Mesothelial cell of epicardium (in vitro differentiated cells): ENCODE measurements around the gene STARD3. TPM values are rescaled to one million over a fixed set of nuclear protein-coding genes. Genes with fewer than 3 reads are reported as not detected.

Experiments
- DNase-seq, 2 experiments: peaks; one replicate each; pipeline ENCODE4 v3.0.0; 2021; ENCODE audit warnings: low spot score in 2 of 2; ENCODE audit not compliant: unreplicated experiment in 2 of 2
- H3K27ac Mint-ChIP-seq: 2 replicates; pipeline ENCODE4 v1.8.0; 2021; ENCODE audit warnings: mixed read lengths
- H3K27me3 Mint-ChIP-seq: 2 replicates; pipeline ENCODE4 v1.8.0; 2021; ENCODE audit warnings: low read depth, mixed read lengths
- H3K36me3 Mint-ChIP-seq: 2 replicates; pipeline ENCODE4 v1.8.0; 2021; ENCODE audit warnings: mixed read lengths
- H3K4me1 Mint-ChIP-seq: 2 replicates; pipeline ENCODE4 v1.8.0; 2021; ENCODE audit warnings: mixed read lengths
- H3K4me3 Mint-ChIP-seq: 2 replicates; pipeline ENCODE4 v1.8.0; 2021; ENCODE audit warnings: mild to moderate bottlenecking, moderate library complexity, mixed read lengths
- H3K9me3 Mint-ChIP-seq: 2 replicates; pipeline ENCODE4 v1.8.0; 2021; ENCODE audit warnings: mixed read lengths
- CTCF ChIP-seq: fragments of 200-600 bp; sonication (generic); IDR thresholded peaks from one replicate; pipeline ENCODE4 v1.5.0; 2021; ENCODE audit warnings: antibody characterized with exemption; ENCODE audit not compliant: unreplicated experiment
- total RNA-seq: library from RNA; stranded (reverse); gene quantifications from 3 replicates; pipeline ENCODE4 v1.2.1, GENCODE V29; 2021

The STARD3 gene
- total RNA-seq, 1 donor from 2014 or later = 56.2 TPM

DNA sequence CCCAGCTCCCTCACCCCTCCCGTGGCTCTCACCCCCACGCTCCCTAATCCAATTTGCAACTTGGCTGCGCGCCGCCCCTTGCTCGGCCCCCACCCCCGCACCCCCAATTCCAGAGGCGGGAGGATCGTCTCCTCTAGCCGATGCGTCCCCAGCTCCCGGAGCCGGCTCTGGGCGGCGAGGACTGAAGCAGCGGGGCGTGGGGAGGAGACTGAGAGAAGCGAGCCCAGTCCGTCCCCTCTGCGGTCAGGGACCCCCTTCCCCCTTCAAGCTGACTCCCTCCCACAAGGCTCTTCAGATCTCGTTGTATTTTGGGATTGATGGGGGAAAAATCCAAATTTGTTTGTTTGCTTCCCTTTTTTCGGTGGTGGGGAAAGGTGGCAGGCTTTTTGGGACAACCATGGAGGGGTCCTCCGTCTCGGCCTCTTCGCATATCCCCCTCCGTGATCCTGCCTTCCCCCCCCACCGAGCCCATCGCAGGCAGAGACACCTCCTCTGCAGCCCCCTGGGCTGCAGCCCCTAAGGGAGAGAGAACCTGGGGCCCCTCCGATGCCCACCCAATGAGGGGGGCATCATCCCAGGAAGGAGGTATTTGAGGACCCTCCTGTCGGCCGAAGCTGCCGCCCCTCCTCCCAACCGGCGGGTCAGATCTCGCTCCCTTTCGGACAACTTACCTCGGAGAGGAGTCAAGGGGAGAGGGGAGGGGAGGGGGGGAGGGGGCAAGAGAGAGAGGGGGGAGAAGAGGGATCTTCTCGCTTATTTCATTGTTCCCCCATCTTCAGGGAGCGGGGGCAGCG, 29.7 kb upstream of the STARD3 start:
- Mint-ChIP-seq H3K9me3 (no peaks in the 10 kb centered on the region), H3K36me3 (no peaks in the 10 kb centered on the region), H3K27ac (no peak overlapping the region), H3K4me1 (peaks cover 9% of the 10 kb centered on the region), H3K27me3 (peaks cover 95% of the 10 kb centered on the region), H3K4me3 (no peak overlapping the region)
- TF ChIP-seq CTCF = no peak
- DNase-seq = no peak

GRCh38 chr17:39607851-39608130, 29.2 kb upstream of the STARD3 start, which contains the start of gene NEUROD2:
NEUROD2 (minus strand) TSS chr17:39607920; CDS start chr17:39606599, 1,321 bp downstream.
- Mint-ChIP-seq H3K27me3 (peaks cover 92% of the 10 kb centered on the region), H3K4me1 (peaks cover 9% of the 10 kb centered on the region), H3K36me3 (no peaks in the 10 kb centered on the region), H3K27ac (no peak within 1 kb of the TSS), H3K9me3 (no peaks in the 10 kb centered on the region), H3K4me3 (no peak within 1 kb of the TSS)
- no peak for TF ChIP-seq CTCF
- no peak for DNase-seq

DNA sequence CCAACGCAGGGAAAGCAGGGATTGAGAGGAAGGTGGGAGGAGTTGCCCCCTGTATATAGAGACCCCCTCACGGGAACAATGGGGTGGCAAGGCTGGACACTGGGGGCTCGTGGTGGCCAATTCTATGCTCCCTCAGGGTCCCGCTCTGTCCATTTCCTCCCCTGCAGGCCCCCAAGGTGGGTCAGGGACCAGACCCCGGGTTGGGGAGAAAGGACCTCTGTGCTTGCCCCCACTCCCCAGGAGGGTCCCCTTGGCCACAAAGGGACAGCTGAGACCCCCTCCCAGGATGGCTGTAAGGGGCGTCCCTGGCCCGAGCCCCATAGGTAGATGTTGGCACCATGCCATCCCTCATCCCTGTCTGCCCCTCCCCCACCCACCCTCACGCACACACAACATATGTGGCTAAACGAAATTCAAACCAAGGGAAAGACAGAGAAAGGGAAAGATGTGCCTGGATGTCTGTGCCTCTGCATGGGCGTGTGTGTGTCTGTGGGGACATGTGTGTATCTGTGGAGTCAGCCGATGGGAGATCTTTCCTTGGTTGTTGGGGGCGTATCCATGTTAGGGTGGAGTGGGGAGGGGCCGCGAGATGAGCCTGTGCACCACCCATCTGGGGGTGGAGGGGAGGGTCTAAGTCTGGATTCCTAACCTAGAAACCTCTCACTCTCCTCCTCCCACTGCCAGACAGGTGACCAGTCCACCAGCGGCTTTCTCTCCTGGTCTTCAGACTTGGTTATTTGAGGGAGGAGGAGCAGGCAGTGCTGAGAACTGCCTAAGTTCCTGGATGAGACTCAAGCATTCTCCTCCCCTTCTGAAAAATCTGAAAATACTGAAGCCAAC, 28.6 kb upstream of the STARD3 start:
- Mint-ChIP-seq H3K4me3 (no peak overlapping the region), H3K27me3 (peaks cover 92% of the 10 kb centered on the region), H3K9me3 (no peaks in the 10 kb centered on the region), H3K27ac (no peak overlapping the region), H3K36me3 (no peaks in the 10 kb centered on the region), H3K4me1 (peaks cover 6% of the 10 kb centered on the region)
- DNase-seq = no peak
- no peak for TF ChIP-seq CTCF

DNA sequence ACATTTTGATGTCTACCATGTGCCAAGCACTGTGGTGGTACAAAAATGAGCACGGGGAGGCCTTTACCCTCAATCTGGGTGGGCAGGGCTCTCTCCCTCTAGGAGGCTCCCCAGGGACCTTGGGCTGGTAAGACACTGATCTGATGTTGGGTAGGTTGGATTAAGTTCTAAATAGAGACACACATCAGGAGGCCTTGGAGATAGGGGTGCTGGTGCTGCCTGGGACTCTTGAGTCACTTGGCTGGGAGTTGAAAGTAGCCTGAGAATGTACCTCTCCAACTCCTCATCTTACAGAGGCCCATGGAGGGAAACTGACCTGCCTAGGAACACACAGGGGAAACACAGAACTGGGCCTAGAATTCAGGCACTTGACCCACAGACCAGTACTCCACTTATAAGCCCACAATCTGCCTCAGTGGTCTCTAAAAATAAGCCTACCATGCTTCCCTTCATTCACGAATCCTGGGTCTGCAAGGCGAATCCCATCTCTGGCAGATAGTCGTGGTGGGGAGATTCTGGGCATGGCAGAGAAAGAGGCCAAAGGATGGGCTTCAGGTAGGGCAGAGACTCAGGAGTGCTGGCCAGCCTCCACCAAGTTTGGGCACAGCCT, 27.4 kb upstream of the STARD3 start:
- no peak overlapping the region for H3K4me3 Mint-ChIP-seq
- H3K4me1 Mint-ChIP-seq = peaks cover 6% of the 10 kb centered on the region
- no peaks in the 10 kb centered on the region for H3K9me3 Mint-ChIP-seq
- H3K27me3 Mint-ChIP-seq = peaks cover 93% of the 10 kb centered on the region
- TF ChIP-seq CTCF = no peak
- DNase-seq = no peak
- no peaks in the 10 kb centered on the region for H3K36me3 Mint-ChIP-seq
- no peak overlapping the region for H3K27ac Mint-ChIP-seq

- TF ChIP-seq CTCF = no peak
- Mint-ChIP-seq H3K4me3 (no peak overlapping the region), H3K27me3 (peaks cover 95% of the 10 kb centered on the region), H3K27ac (no peak overlapping the region), H3K4me1 (peaks cover 4% of the 10 kb centered on the region), H3K9me3 (no peaks in the 10 kb centered on the region), H3K36me3 (no peaks in the 10 kb centered on the region)
- no peak for DNase-seq
These were observed 25.4 kb upstream of the STARD3 start for GRCh38 chr17:39611401-39612112.
